Keratinocyte (primary cell): Measurements from ENCODE around the gene SMG6. TPM values are rescaled to one million over a fixed set of nuclear protein-coding genes. Genes with fewer than 3 reads are reported as not detected.

Source experiments
- DNase-seq: peaks from one replicate; pipeline ENCODE4 v3.0.0-alpha.2; 2011; ENCODE audit warnings: low read depth, missing footprints, low spot score
- FAIRE-seq: peaks from 2 replicates; lab custom pipeline; 2011; peaks lifted over from hg19 to GRCh38; lab: Jason Lieb, UNC
- H2AFZ ChIP-seq: 2 replicates; pipeline ENCODE4 v1.6.0; 2012; ENCODE audit warnings: low read length, control low read depth, inconsistent platforms; ENCODE audit not compliant: control insufficient read depth
- H3K27ac ChIP-seq: 2 replicates; pipeline ENCODE4 v1.5.1; 2011; ENCODE audit warnings: low read length; ENCODE audit not compliant: control insufficient read depth, insufficient read depth
- H3K27me3 ChIP-seq: 3 replicates; pipeline ENCODE4 v1.6.0; 2011; ENCODE audit warnings: low read length; ENCODE audit not compliant: control insufficient read depth, insufficient read depth; ENCODE audit errors: extremely low read depth
- H3K36me3 ChIP-seq, 2 experiments: 2 replicates in 1 of 2; 3 replicates in 1 of 2; pipeline ENCODE4 v1.5.1; 2011; ENCODE audit warnings: low read length in 2 of 2, mild to moderate bottlenecking in 1 of 2; ENCODE audit not compliant: control insufficient read depth in 2 of 2, insufficient read depth in 2 of 2; ENCODE audit errors: extremely low read depth in 1 of 2
- H3K4me1 ChIP-seq: 3 replicates; pipeline ENCODE4 v1.5.1; 2011; ENCODE audit warnings: low read length; ENCODE audit not compliant: control insufficient read depth, insufficient read depth; ENCODE audit errors: extremely low read depth
- H3K4me2 ChIP-seq: 3 replicates; pipeline ENCODE4 v1.6.0; 2011; ENCODE audit warnings: low read depth, low read length; ENCODE audit not compliant: control insufficient read depth, insufficient read depth; ENCODE audit errors: extremely low read depth
- H3K4me3 ChIP-seq, 3 experiments: fragments of 200-600 bp in 1 of 3; sonication (generic) in 1 of 3; 2 replicates in 2 of 3; 3 replicates in 1 of 3; pipeline ENCODE4 v1.5.1; 2011 to 2016; ENCODE audit warnings: low read length in 3 of 3, mild to moderate bottlenecking in 3 of 3, control low read depth in 2 of 3, inconsistent platforms in 1 of 3, low read depth in 1 of 3, mixed read lengths in 1 of 3, mixed run types in 1 of 3, moderate library complexity in 1 of 3; ENCODE audit not compliant: control insufficient read depth in 2 of 3, insufficient read depth in 2 of 3; ENCODE audit errors: extremely low read depth in 1 of 3
- H3K79me2 ChIP-seq: 2 replicates; pipeline ENCODE4 v1.6.0; 2012; ENCODE audit warnings: low read length; ENCODE audit not compliant: control insufficient read depth, insufficient read depth
- H3K9ac ChIP-seq: 3 replicates; pipeline ENCODE4 v1.6.0; 2011; ENCODE audit warnings: low read length; ENCODE audit not compliant: control insufficient read depth, insufficient read depth; ENCODE audit errors: extremely low read depth
- H3K9me1 ChIP-seq: 3 replicates; pipeline ENCODE4 v1.6.0; 2011; ENCODE audit warnings: low read length; ENCODE audit not compliant: control insufficient read depth, insufficient read depth; ENCODE audit errors: extremely low read depth
- H3K9me3 ChIP-seq: 2 replicates; pipeline ENCODE4 v1.5.1; 2012; ENCODE audit warnings: low read depth, low read length; ENCODE audit not compliant: control insufficient read depth
- H4K20me1 ChIP-seq: 3 replicates; pipeline ENCODE4 v1.6.0; 2011; ENCODE audit warnings: low read length; ENCODE audit not compliant: control insufficient read depth, insufficient read depth; ENCODE audit errors: extremely low read depth
- CTCF ChIP-seq, 3 experiments: IDR thresholded peaks in 1 of 3; conservative IDR thresholded peaks in 1 of 3; optimal IDR thresholded peaks in 1 of 3; 2 replicates in 2 of 3; 3 replicates in 1 of 3; pipeline versions ENCODE3 to v1.5.1; 2011; ENCODE audit warnings: low read length in 3 of 3, mild to moderate bottlenecking in 3 of 3, moderate library complexity in 2 of 3, control low read depth in 1 of 3, inconsistent platforms in 1 of 3; ENCODE audit not compliant: insufficient read depth in 2 of 3; ENCODE audit errors: extremely low read depth in 1 of 3
- EZH2 ChIP-seq: IDR thresholded peaks from one replicate; pipeline ENCODE4 v1.6.1; 2012; ENCODE audit warnings: inconsistent platforms, mild to moderate bottlenecking, low read length, moderate library complexity
- dilution Hi-C: fragments of 300-500 bp; cut with MboI; formaldehyde crosslinking; loops from one replicate; pipeline ENCODE4 v1.7.0; 2020; ENCODE audit warnings: low sequenced_read_pairs; ENCODE audit not compliant: extremely low pct_ligation_motif_present
- polyA plus RNA-seq, 5 experiments: library from polyadenylated mRNA; depleted of rRNA in 3 of 5; stranded (reverse) in 3 of 5; stranded (forward) in 1 of 5; unstranded in 1 of 5; fragments of >200 nt; gene quantifications; 1 replicate in 1 of 5; 2 replicates in 3 of 5; 3 replicates in 1 of 5; pipeline versions ENCODE4 v1.2.1 to v1.2.3, GENCODE V29; 2011 to 2012; ENCODE audit warnings: missing spikeins in 2 of 5, low read depth in 1 of 5, low replicate concordance in 1 of 5

The SMG6 gene
- polyA plus RNA-seq, 1 donor (not counting 4 experiments of a cell fraction or from before 2014, with no cell fraction given), result 3.6 TPM

DNA sequence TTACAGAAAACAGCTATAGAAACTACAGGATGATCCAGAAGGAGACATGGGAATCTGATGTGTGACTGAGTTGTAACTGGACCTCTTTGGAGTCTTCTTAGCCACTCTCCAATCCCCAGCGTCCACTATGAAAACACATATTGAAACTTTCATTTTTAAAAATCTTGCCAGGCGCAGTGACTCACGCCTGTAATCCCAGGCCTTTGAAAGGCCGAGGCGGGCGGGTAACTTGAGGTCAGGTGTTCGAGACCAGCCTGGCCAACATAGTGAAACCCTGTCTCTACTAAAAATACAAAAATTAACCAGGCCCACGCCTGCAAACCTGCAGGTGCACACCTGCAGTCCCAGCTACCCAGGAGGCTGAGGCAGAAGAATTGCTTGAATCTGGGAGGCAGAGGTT, 195.4 kb downstream of the SMG6 start:
- Histone ChIP-seq H3K4me2 (no peak overlapping the region), H3K9me1 (no peaks in the 10 kb centered on the region), H3K4me3 (no peak overlapping the region), H3K36me3 (no peaks in the 10 kb centered on the region), H3K27me3 (no peaks in the 10 kb centered on the region), H3K27ac (no peak overlapping the region), H2AFZ (no peak overlapping the region), H4K20me1 (no peaks in the 10 kb centered on the region), H3K9ac (no peak overlapping the region), H3K79me2 (no peaks in the 10 kb centered on the region), H3K9me3 (no peaks in the 10 kb centered on the region), H3K4me1 (no peaks in the 10 kb centered on the region)
- DNase-seq (no peak), FAIRE-seq (no peak)
- dilution Hi-C loops, result no loop called here
- TF ChIP-seq EZH2 (no peak), CTCF (optimal IDR thresholded peaks at IDR 0.05 in 1 of 3, IDR thresholded peaks at IDR 0.05 in 1 of 3, conservative IDR thresholded peaks at IDR 0.05 in 1 of 3; ENCODE audit: extremely low read depth in 1 of 3, insufficient read depth in 2 of 3, low read length in 3 of 3) (no peak)

DNA sequence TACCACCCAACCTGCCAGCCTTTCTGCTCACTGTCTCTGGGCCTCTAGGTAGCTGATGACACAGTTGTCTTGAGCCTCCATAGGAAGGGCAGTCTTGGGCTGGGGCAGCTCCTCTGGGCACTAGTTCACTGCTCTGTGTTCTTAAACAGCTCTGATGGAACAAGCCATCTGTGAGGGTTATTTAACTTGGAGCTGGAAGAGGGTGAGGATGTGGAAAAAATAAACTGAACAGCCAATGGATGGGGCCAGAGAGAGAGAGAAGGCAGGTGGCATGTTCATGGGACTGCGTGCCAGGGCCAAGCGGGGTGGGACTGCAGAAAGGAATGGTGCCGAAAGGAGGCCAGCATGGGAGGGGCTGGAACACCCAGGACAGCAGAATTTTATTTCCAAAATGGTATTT, 196.1 kb downstream of the SMG6 start:
- H2AFZ ChIP-seq, result no peak overlapping the region
- H3K9ac ChIP-seq, result no peak overlapping the region
- dilution Hi-C loops, result no loop called here
- H4K20me1 ChIP-seq, result no peaks in the 10 kb centered on the region
- H3K79me2 ChIP-seq, result no peaks in the 10 kb centered on the region
- no peaks in the 10 kb centered on the region for H3K27me3 ChIP-seq
- DNase-seq (no peak), FAIRE-seq (no peak)
- TF ChIP-seq EZH2 (no peak), CTCF (optimal IDR thresholded peaks at IDR 0.05 in 1 of 3, IDR thresholded peaks at IDR 0.05 in 1 of 3, conservative IDR thresholded peaks at IDR 0.05 in 1 of 3; ENCODE audit: extremely low read depth in 1 of 3, insufficient read depth in 2 of 3, low read length in 3 of 3) (no peak)
- H3K4me3 ChIP-seq, result no peak overlapping the region
- H3K9me1 ChIP-seq, result no peaks in the 10 kb centered on the region
- H3K9me3 ChIP-seq, result no peaks in the 10 kb centered on the region
- H3K36me3 ChIP-seq, result no peaks in the 10 kb centered on the region
- no peak overlapping the region for H3K4me2 ChIP-seq
- H3K4me1 ChIP-seq, result no peaks in the 10 kb centered on the region
- no peak overlapping the region for H3K27ac ChIP-seq
